Endothelial cell of umbilical vein (primary cell): ENCODE data around the gene TUBGCP4. TPM values are rescaled to one million over a fixed set of nuclear protein-coding genes. Genes with fewer than 3 reads are reported as not detected.

Experiments
- BruUV-seq: library from RNA; stranded (reverse); fragments of 400-500 nt; replicated peaks from 2 replicates; lab custom pipeline; 2021; lab: Mats Ljungman, UMichigan
- CTCF ChIA-PET: fragments of 300-600, 350-600 bp; sonication (Branson Sonifier 250); formaldehyde crosslinking; loops from one replicate; lab custom pipeline; 2021; ENCODE audit warnings: antibody characterized with exemption, inconsistent platforms; lab: Charles Lee
- POLR2A ChIA-PET: fragments of 300-600, 350-600 bp; sonication (Branson Sonifier 250); formaldehyde crosslinking; loops from one replicate; lab custom pipeline; 2021; ENCODE audit warnings: antibody characterized with exemption, inconsistent platforms; lab: Charles Lee
- DNase-seq: peaks from one replicate; pipeline ENCODE4 v3.0.0-alpha.2; 2011; ENCODE audit warnings: low read depth, low spot score
- FAIRE-seq: peaks from 2 replicates; lab custom pipeline; 2011; peaks lifted over from hg19 to GRCh38; lab: Jason Lieb, UNC
- H2AFZ ChIP-seq: 2 replicates; pipeline ENCODE4 v1.6.0; 2012; ENCODE audit warnings: low read depth, low read length, control low read depth, inconsistent platforms
- H3K27ac ChIP-seq: 2 replicates; pipeline ENCODE4 v1.5.1; 2011; ENCODE audit warnings: low read depth, mild to moderate bottlenecking, control low read depth, low read length, moderate library complexity; ENCODE audit not compliant: insufficient read depth
- H3K27me3 ChIP-seq, 2 experiments: 2 replicates each; pipeline versions ENCODE4 v1.6.0 to v1.6.1; 2011; ENCODE audit warnings: low read length in 2 of 2, mixed read lengths in 1 of 2; ENCODE audit not compliant: control insufficient read depth in 2 of 2, insufficient read depth in 2 of 2
- H3K36me3 ChIP-seq, 2 experiments: 2 replicates in 1 of 2; 3 replicates in 1 of 2; pipeline ENCODE4 v1.5.1; 2011; ENCODE audit warnings: low read length in 2 of 2, mild to moderate bottlenecking in 1 of 2, moderate library complexity in 1 of 2; ENCODE audit not compliant: control insufficient read depth in 2 of 2, insufficient read depth in 2 of 2; ENCODE audit errors: extremely low read depth in 1 of 2
- H3K4me1 ChIP-seq: 3 replicates; pipeline ENCODE4 v1.5.1; 2011; ENCODE audit warnings: mild to moderate bottlenecking, low read length; ENCODE audit not compliant: control insufficient read depth, insufficient read depth; ENCODE audit errors: extremely low read depth
- H3K4me2 ChIP-seq: 2 replicates; pipeline ENCODE4 v1.6.1; 2011; ENCODE audit warnings: low read length, control low read depth, mixed read lengths; ENCODE audit not compliant: insufficient read depth
- H3K4me3 ChIP-seq, 3 experiments: fragments of 200-600 bp in 1 of 3; sonication (generic), shearing (Covaris generic) in 1 of 3; replicated peaks in 1 of 3; 2 replicates each; pipeline ENCODE4 v1.5.1; 2011 to 2016; ENCODE audit warnings: control low read depth in 3 of 3, low read length in 3 of 3, mild to moderate bottlenecking in 2 of 3, inconsistent platforms in 1 of 3, low read depth in 1 of 3, moderate library complexity in 1 of 3; ENCODE audit not compliant: insufficient read depth in 1 of 3
- H3K79me2 ChIP-seq: 2 replicates; pipeline ENCODE4 v1.6.0; 2012; ENCODE audit warnings: low read length, inconsistent platforms; ENCODE audit not compliant: control insufficient read depth, insufficient read depth
- H3K9ac ChIP-seq: replicated peaks from 2 replicates; pipeline ENCODE3; 2011; ENCODE audit warnings: low read length, control low read depth; ENCODE audit not compliant: insufficient read depth; ENCODE audit errors: extremely low read depth
- H3K9me1 ChIP-seq: replicated peaks from 3 replicates; pipeline ENCODE4 v1.6.0; 2011; ENCODE audit warnings: mild to moderate bottlenecking, low read length; ENCODE audit not compliant: control insufficient read depth, insufficient read depth; ENCODE audit errors: extremely low read depth
- H3K9me3 ChIP-seq: replicated peaks from 2 replicates; pipeline ENCODE4 v1.5.1; 2012; ENCODE audit warnings: low read length, inconsistent platforms; ENCODE audit not compliant: control insufficient read depth, insufficient read depth
- H4K20me1 ChIP-seq: replicated peaks from 2 replicates; pipeline ENCODE3; 2011; ENCODE audit warnings: mild to moderate bottlenecking, low read length; ENCODE audit not compliant: control insufficient read depth, insufficient read depth; ENCODE audit errors: extremely low read depth
- CTCF ChIP-seq, 2 donors: IDR thresholded peaks; 1 replicate in 1 of 2; 2 replicates in 1 of 2; pipeline ENCODE4 v1.5.1; 2011; ENCODE audit warnings: low read length in 2 of 2, mild to moderate bottlenecking in 2 of 2, moderate library complexity in 2 of 2, control low read depth in 1 of 2, inconsistent platforms in 1 of 2, low read depth in 1 of 2; ENCODE audit not compliant: insufficient read depth in 1 of 2; ENCODE audit errors: extremely low read depth in 1 of 2
- EZH2 ChIP-seq: IDR thresholded peaks from 2 replicates; pipeline ENCODE4 v1.6.1; 2012; ENCODE audit warnings: borderline replicate concordance, low read depth, mild to moderate bottlenecking, moderate library complexity, low read length, inconsistent platforms; ENCODE audit not compliant: severe bottlenecking
- FOS ChIP-seq: IDR thresholded peaks from 2 replicates; pipeline ENCODE4 v1.6.1; 2011; ENCODE audit warnings: mild to moderate bottlenecking, low read length, moderate library complexity, borderline replicate concordance; ENCODE audit not compliant: insufficient read depth
- GATA2 ChIP-seq: IDR thresholded peaks from 2 replicates; pipeline ENCODE4 v1.7.0; 2011; ENCODE audit warnings: low read depth, mild to moderate bottlenecking, moderate library complexity, mixed read lengths, low read length; ENCODE audit not compliant: insufficient read length, insufficient read depth
- JUN ChIP-seq: IDR thresholded peaks from 2 replicates; pipeline ENCODE4 v1.6.1; 2011; ENCODE audit warnings: borderline replicate concordance, low read depth; ENCODE audit not compliant: insufficient read length, insufficient read depth
- MAX ChIP-seq: IDR thresholded peaks from 2 replicates; pipeline ENCODE4 v1.6.1; 2011; ENCODE audit not compliant: insufficient read depth, insufficient read length
- MYC ChIP-seq: IDR thresholded peaks from one replicate; pipeline ENCODE4 v1.6.1; 2011; ENCODE audit warnings: mild to moderate bottlenecking, low read depth, low read length
- POLR2A ChIP-seq: IDR thresholded peaks from 2 replicates; pipeline ENCODE4 v1.6.1; 2012; ENCODE audit warnings: low read depth, mild to moderate bottlenecking, control low read depth, low read length
- POLR2AphosphoS5 ChIP-seq: IDR thresholded peaks from 2 replicates; pipeline ENCODE4 v1.6.1; 2012; ENCODE audit warnings: low read depth, mild to moderate bottlenecking, control low read depth, low read length, moderate library complexity; ENCODE audit not compliant: insufficient read depth
- dilution Hi-C: fragments of 300-500 bp; cut with MboI; formaldehyde crosslinking; loops from one replicate; pipeline ENCODE4 v1.15.0; 2019; ENCODE audit warnings: low sequenced_read_pairs; ENCODE audit not compliant: extremely low pct_ligation_motif_present
- intact Hi-C: fragments of 100-400 bp; cut with micrococcal nuclease; formaldehyde crosslinking; loops from one replicate; pipeline ENCODE4 v1.10.0; 2022
- polyA plus RNA-seq, 4 experiments: library from polyadenylated mRNA; depleted of rRNA in 3 of 4; stranded (reverse) in 3 of 4; unstranded in 1 of 4; fragments of >200 nt; gene quantifications; 2 replicates each; pipeline versions ENCODE4 v1.2.1 to v1.2.3, GENCODE V29; 2011 to 2012; ENCODE audit warnings: missing spikeins in 1 of 4
- total RNA-seq: library from RNA; stranded (reverse); gene quantifications from 2 replicates; pipeline ENCODE4 v1.2.3, GENCODE V29; 2021

The TUBGCP4 gene
- total and polyA plus RNA-seq, 2 donors (not counting 3 experiments of a cell fraction or from before 2014, with no cell fraction given): 6.5 to 19.4 TPM

- CTCF ChIA-PET: interaction anchor here (2.8 to 3.4 kb wide), 2 partner anchors 16 to 74 kb away, joined by 9 to 101 read pairs; no protein-coding TSS in a partner anchor
- no peaks in the 10 kb centered on the region for H3K27me3 ChIP-seq
Measured at GRCh38 chr15:43439268-43439667, 68.4 kb downstream of the TUBGCP4 start.

More at GRCh38 chr15:43439268-43439667, 68.4 kb downstream of the TUBGCP4 start:
- FAIRE-seq (no peak), DNase-seq (no peak)
- Histone ChIP-seq H2AFZ (no peak overlapping the region), H3K9me3 (no peaks in the 10 kb centered on the region), H3K4me1 (peaks cover 8% of the 10 kb centered on the region), H3K4me3 (no peak overlapping the region), H3K9ac (no peak overlapping the region), H3K27ac (no peak overlapping the region), H3K36me3 (peaks cover 9 to 13% of the 10 kb centered on the region in 2 experiments), H3K9me1 (no peaks in the 10 kb centered on the region), H3K79me2 (no peaks in the 10 kb centered on the region), H3K4me2 (no peak overlapping the region), H4K20me1 (no peaks in the 10 kb centered on the region)
- dilution Hi-C loops (no loop called here), intact Hi-C loops (no loop called here)
- POLR2A ChIA-PET: no interaction called here
- BruUV-seq: no TSS peak
- TF ChIP-seq CTCF (IDR thresholded peaks at IDR 0.05; ENCODE audit: extremely low read depth in 1 of 2, insufficient read depth in 1 of 2, low read depth in 1 of 2, low read length in 2 of 2) (no peak), MYC (no peak), FOS (no peak), EZH2 (no peak), POLR2AphosphoS5 (no peak), JUN (no peak), MAX (no peak), POLR2A (no peak), GATA2 (no peak)
